ENCODE results near the gene ITPR1.

ITPR1 gene

GRCh38 chr3:4642611-4643010 is 149.5 kb downstream of the ITPR1 start:
- no peak for DNase-seq (ENCODE audit: low read depth)
- H3K4me3 ChIP-seq (ENCODE audit: low read depth, low read length) = no peak overlapping the region
- TF ChIP-seq MAX (IDR thresholded peaks at IDR 0.05; ENCODE audit: low read depth, low read length) (no peak), MYC (IDR thresholded peaks at IDR 0.05; ENCODE audit: low read depth, low read length) (no peak), CTCF (IDR thresholded peaks at IDR 0.05; ENCODE audit: low read depth, low read length) (no peak), POLR2A (IDR thresholded peaks at IDR 0.05; ENCODE audit: extremely low read depth, insufficient read length) (no peak)

GRCh38 chr3:4643904-4644547 is 150.9 kb downstream of the ITPR1 start:
- H3K4me3 ChIP-seq (ENCODE audit: low read depth, low read length) = no peak overlapping the region
- no peak for TF ChIP-seq CTCF (IDR thresholded peaks at IDR 0.05; ENCODE audit: low read depth, low read length)
- TF ChIP-seq POLR2A (IDR thresholded peaks at IDR 0.05; ENCODE audit: extremely low read depth, insufficient read length) = no peak
- TF ChIP-seq MAX (IDR thresholded peaks at IDR 0.05; ENCODE audit: low read depth, low read length) = no peak
- TF ChIP-seq MYC (IDR thresholded peaks at IDR 0.05; ENCODE audit: low read depth, low read length) = no peak
- no peak for DNase-seq (ENCODE audit: low read depth)

- DNase-seq (ENCODE audit: low read depth) = no peak
- TF ChIP-seq CTCF (IDR thresholded peaks at IDR 0.05; ENCODE audit: low read depth, low read length) (no peak), MYC (IDR thresholded peaks at IDR 0.05; ENCODE audit: low read depth, low read length) (no peak), MAX (IDR thresholded peaks at IDR 0.05; ENCODE audit: low read depth, low read length) (no peak), POLR2A (IDR thresholded peaks at IDR 0.05; ENCODE audit: extremely low read depth, insufficient read length) (no peak)
- no peak overlapping the region for H3K4me3 ChIP-seq (ENCODE audit: low read depth, low read length)
These were observed 151.8 kb downstream of the ITPR1 start for GRCh38 chr3:4644951-4645350.

- TF ChIP-seq MAX (IDR thresholded peaks at IDR 0.05; ENCODE audit: low read depth, low read length) (no peak), CTCF (IDR thresholded peaks at IDR 0.05; ENCODE audit: low read depth, low read length) (no peak), POLR2A (IDR thresholded peaks at IDR 0.05; ENCODE audit: extremely low read depth, insufficient read length) (no peak), MYC (IDR thresholded peaks at IDR 0.05; ENCODE audit: low read depth, low read length) (no peak)
- no peak overlapping the region for H3K4me3 ChIP-seq (ENCODE audit: low read depth, low read length)
- no peak for DNase-seq (ENCODE audit: low read depth)
These were observed 152.3 kb downstream of the ITPR1 start for GRCh38 chr3:4645468-4645867.

- no peak overlapping the region for H3K4me3 ChIP-seq (ENCODE audit: low read depth, low read length)
- TF ChIP-seq MAX (IDR thresholded peaks at IDR 0.05; ENCODE audit: low read depth, low read length) = no peak
- no peak for TF ChIP-seq POLR2A (IDR thresholded peaks at IDR 0.05; ENCODE audit: extremely low read depth, insufficient read length)
- TF ChIP-seq MYC (IDR thresholded peaks at IDR 0.05; ENCODE audit: low read depth, low read length) = no peak
- no peak for TF ChIP-seq CTCF (IDR thresholded peaks at IDR 0.05; ENCODE audit: low read depth, low read length)
- no peak for DNase-seq (ENCODE audit: low read depth)
These were observed 154.3 kb downstream of the ITPR1 start for GRCh38 chr3:4647411-4647810.

Data from NB4 (cell line).